HEK293 (cell line): Measurements from ENCODE around the gene PLEKHG2.

ENCODE experiments used
- YY1 ChIP-seq: fragments of 450-650 bp; formaldehyde crosslinking; IDR thresholded peaks from 2 replicates; pipeline ENCODE4 v1.5.1; 2018; ENCODE audit warnings: missing biosample characterization, missing genetic modification characterization
- ZBTB17 ChIP-seq: fragments of 450-650 bp; formaldehyde crosslinking; IDR thresholded peaks from 2 replicates; pipeline ENCODE4 v1.5.1; 2016; ENCODE audit warnings: missing biosample characterization, missing genetic modification characterization
- ZFP3 ChIP-seq: fragments of 450-650 bp; formaldehyde crosslinking; IDR thresholded peaks from 2 replicates; pipeline ENCODE4 v1.5.1; 2016; ENCODE audit warnings: low read depth, missing biosample characterization, missing genetic modification characterization
- ZNF302 ChIP-seq: fragments of 450-650 bp; formaldehyde crosslinking; IDR thresholded peaks from 2 replicates; pipeline ENCODE4 v1.5.1; 2016; ENCODE audit warnings: missing biosample characterization, missing genetic modification characterization, low read depth
- ZNF658 ChIP-seq: fragments of 450-650 bp; formaldehyde crosslinking; IDR thresholded peaks from 2 replicates; pipeline ENCODE4; 2016; ENCODE audit warnings: missing biosample characterization, missing genetic modification characterization
- TF ChIP-seq, protein P1 (sequence below): fragments of 450-650 bp; formaldehyde crosslinking; IDR thresholded peaks from 2 replicates; pipeline ENCODE4 v1.5.1; 2016; ENCODE audit warnings: missing biosample characterization, missing genetic modification characterization
- TF ChIP-seq, protein P2 (sequence below): fragments of 450-650 bp; formaldehyde crosslinking; IDR thresholded peaks from 2 replicates; pipeline ENCODE4 v1.5.1; 2016; ENCODE audit warnings: missing biosample characterization, missing genetic modification characterization
- TF ChIP-seq, protein P3 (sequence below): fragments of 450-650 bp; formaldehyde crosslinking; IDR thresholded peaks from 2 replicates; pipeline ENCODE4 v1.5.1; 2016; ENCODE audit warnings: missing biosample characterization, missing genetic modification characterization

DNA sequence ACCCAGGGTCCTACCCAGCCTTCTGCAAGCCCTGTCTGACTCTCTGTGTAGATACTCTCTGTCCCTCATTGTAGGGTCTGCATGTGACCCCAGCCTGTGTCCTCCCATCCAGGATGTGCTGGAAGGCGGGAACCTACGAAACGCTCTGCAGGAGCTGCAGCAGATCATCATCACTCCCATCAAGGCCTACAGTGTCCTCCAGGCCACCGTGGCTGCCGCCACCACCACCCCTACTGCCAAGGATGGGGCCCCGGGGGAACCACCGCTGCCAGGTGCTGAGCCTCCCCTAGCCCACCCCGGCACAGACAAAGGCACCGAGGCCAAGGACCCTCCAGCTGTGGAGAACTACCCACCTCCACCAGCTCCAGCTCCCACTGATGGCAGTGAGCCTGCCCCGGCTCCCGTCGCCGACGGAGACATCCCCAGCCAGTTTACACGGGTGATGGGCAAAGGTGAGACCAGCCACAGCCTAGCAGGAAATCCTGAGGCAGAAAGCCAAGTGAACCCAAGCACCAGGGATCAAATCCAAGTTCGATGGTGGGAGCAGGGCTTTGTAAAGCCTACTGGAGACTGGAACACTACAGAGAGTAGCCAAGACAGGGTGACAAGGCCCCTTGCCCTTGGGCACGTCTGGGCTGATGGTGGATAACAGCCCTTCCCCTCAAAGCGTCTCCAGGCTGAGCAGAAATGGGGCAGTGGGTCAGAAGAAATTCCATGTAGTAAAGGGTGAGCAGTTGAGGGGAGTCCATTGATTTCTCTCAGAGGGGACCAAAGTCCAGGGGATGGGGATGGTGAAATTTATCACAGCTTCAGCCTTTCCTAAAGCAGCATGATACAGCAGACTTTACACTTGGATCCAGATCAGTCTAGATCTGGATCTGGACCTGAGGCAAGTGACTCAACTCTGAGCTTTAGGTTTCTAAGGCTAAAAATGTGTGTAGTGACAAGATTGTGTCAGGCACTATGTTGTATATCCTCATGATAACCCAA is 34.8 kb upstream of the PLEKHG2 start:
- TF ChIP-seq ZBTB17 (tag by site-specific recombination) (no peak), YY1 (no peak), ZNF658 (tag by site-specific recombination) (no peak), ZNF302 (tag by site-specific recombination) (no peak), ZFP3 (tag by site-specific recombination) (no peak)
- TF ChIP-seq, protein P1, sequence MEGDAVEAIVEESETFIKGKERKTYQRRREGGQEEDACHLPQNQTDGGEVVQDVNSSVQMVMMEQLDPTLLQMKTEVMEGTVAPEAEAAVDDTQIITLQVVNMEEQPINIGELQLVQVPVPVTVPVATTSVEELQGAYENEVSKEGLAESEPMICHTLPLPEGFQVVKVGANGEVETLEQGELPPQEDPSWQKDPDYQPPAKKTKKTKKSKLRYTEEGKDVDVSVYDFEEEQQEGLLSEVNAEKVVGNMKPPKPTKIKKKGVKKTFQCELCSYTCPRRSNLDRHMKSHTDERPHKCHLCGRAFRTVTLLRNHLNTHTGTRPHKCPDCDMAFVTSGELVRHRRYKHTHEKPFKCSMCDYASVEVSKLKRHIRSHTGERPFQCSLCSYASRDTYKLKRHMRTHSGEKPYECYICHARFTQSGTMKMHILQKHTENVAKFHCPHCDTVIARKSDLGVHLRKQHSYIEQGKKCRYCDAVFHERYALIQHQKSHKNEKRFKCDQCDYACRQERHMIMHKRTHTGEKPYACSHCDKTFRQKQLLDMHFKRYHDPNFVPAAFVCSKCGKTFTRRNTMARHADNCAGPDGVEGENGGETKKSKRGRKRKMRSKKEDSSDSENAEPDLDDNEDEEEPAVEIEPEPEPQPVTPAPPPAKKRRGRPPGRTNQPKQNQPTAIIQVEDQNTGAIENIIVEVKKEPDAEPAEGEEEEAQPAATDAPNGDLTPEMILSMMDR (tag by site-specific recombination): no peak
- TF ChIP-seq, protein P2, sequence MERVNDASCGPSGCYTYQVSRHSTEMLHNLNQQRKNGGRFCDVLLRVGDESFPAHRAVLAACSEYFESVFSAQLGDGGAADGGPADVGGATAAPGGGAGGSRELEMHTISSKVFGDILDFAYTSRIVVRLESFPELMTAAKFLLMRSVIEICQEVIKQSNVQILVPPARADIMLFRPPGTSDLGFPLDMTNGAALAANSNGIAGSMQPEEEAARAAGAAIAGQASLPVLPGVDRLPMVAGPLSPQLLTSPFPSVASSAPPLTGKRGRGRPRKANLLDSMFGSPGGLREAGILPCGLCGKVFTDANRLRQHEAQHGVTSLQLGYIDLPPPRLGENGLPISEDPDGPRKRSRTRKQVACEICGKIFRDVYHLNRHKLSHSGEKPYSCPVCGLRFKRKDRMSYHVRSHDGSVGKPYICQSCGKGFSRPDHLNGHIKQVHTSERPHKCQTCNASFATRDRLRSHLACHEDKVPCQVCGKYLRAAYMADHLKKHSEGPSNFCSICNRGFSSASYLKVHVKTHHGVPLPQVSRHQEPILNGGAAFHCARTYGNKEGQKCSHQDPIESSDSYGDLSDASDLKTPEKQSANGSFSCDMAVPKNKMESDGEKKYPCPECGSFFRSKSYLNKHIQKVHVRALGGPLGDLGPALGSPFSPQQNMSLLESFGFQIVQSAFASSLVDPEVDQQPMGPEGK (tag by site-specific recombination): no peak
- TF ChIP-seq, protein P3, sequence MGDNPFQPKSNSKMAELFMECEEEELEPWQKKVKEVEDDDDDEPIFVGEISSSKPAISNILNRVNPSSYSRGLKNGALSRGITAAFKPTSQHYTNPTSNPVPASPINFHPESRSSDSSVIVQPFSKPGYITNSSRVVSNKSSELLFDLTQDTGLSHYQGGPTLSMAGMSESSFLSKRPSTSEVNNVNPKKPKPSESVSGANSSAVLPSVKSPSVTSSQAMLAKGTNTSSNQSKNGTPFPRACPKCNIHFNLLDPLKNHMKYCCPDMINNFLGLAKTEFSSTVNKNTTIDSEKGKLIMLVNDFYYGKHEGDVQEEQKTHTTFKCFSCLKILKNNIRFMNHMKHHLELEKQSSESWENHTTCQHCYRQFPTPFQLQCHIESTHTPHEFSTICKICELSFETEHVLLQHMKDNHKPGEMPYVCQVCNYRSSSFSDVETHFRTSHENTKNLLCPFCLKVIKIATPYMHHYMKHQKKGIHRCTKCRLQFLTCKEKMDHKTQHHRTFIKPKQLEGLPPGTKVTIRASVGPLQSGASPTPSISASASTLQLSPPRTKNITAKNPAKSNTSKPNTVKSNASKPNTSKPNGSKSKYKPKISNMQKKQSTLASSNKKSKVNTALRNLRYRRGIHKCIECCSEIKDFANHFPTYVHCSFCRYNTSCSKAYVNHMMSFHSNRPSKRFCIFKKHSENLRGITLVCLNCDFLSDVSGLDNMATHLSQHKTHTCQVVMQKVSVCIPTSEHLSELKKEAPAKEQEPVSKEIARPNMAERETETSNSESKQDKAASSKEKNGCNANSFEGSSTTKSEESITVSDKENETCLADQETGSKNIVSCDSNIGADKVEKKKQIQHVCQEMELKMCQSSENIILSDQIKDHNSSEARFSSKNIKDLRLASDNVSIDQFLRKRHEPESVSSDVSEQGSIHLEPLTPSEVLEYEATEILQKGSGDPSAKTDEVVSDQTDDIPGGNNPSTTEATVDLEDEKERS (tag by site-specific recombination): no peak
